Stimulated activated CD8-positive, alpha-beta memory T cell treated with anti-CD3 and anti-CD28 coated beads, Interleukin-4, amount 100 ng/mL, for 4 hours (primary cell): Measurements from ENCODE around the gene CRYBB3.
"Not testable (repeated sequence)": the region's sequence is repeated elsewhere in the genome, so short reads cannot be mapped to it uniquely, and the experiment has no call there.

Source experiments
- DNase-seq, 2 donors: peaks; one replicate each; pipeline ENCODE4 v3.0.0-alpha.2; 2020; ENCODE audit warnings: low read depth in 2 of 2, low spot score in 1 of 2

Gene CRYBB3

DNA sequence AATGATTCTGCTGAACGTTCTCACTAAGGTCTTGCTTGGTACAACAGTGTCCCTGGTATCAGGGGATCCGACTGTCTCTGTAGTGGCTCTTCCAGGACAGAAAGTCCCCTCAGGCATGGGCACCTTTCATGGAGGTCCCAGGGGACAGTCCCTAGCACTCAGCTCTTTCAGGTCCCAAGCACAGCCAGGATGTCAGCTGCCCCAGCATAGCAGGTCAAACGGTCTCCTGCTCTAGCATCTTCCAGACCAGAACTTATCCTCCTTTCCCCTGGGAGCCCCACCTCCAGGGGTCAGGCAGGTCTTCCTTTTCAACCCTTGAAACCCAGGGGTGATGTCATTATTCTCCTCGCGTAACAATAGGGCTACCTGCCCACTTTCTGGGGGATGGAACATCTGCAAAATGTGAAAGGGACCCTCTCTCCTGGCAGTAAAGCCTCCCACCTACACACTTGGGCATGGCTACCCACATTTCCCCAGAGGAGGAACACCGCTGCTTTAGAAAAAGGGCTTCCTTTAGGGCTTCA, 24.7 kb upstream of the CRYBB3 start:
- no peak for DNase-seq

DNA sequence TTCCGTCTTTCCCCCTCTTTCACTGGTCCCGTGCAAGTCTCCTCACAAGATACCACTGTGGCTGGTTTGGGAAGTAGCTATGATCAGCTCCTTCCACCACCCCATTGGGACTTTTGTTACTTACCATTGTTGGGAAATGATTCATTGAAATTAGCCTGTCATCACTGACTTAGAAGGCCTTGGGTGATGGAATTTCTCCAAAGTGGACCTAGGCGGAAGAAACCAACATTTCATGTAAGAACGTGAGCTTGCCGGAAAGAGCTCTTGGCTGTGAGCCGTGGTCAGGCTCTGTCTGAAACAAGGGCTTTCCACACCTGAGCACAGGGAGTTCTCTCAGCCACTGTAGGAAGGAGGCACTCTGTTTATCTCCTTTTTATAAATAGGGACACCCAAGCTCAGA, 23.5 kb upstream of the CRYBB3 start:
- DNase-seq, result no peak

DNA sequence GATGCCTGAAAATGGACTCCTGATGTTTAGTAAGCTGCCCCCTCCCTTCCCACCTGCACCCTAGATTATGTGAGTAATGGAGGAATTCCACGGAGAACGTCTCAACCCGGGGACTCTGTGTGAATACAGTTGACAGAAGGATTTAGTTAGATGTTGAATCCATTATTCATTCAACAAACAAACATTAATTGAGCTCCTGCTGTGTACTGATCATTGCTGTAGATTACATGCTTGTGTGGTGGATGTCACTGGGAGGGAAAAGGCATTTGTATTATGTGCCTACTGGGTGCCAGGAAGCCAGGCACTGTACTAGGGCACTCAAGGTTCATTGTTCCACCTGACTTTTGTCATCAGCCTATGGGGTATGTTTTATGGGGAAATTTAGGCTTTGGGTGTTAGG, 22.9 kb upstream of the CRYBB3 start:
- no peak for DNase-seq

DNA sequence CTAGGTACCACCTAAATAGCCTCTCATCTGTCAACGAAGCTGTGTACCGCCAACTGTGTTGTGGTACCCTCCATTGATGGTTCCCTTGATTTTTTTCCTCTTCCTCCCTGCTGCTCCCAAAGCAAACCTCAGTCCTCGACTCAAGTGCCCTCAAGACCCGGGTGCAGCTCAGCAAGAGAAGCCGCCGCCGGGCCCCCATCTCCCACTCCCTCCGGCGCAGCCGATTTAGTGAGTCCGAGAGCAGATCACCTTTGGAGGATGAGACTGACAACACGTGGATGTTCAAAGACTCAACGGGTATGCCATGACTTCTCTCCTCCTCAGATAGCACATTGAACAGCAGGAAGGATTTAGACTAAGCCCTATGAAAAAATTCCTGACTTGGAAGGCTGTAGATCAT, 22.4 kb upstream of the CRYBB3 start:
- no peak for DNase-seq

DNA sequence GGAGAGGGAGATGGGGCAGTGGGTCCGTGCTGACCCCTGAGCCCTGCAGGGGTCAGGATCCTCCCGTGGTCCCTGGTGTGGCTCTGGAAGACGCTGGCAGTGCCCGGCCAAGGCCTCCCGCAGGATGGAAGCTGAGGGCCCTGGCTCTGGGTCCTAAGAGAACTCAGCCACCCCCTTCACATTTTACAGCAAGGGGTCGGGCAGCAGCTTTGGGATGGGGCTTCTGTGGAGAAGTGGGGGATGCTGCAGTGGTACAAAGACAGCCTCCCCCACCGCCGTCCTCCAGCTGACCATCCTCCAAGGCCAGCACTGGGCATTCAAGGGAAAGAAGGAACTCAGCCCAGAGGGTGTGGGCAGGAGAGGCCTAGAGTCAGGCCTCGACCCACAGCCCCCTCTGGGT, 21.8 kb upstream of the CRYBB3 start:
- no peak for DNase-seq

DNA sequence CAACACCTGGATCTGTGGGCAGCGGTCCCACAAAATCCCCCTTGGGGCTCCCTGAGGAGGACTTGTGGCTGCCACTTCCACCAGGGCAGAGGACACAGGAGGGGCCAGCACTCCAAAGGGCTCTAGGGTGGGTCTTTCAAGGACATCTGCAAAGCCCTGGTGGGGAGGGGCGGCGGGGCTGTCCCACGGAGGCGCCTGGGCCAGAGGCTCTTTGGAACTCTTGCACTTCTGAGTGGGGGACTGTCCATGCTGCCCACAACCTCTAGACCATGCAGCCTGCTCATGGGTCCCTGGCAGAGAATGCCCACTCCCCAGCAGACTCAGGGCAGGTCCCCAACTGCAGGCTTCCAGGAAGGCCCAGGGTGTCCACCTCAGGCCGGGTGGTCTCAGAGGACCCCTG, 21.3 kb upstream of the CRYBB3 start:
- not testable (repeated sequence) for DNase-seq

DNA sequence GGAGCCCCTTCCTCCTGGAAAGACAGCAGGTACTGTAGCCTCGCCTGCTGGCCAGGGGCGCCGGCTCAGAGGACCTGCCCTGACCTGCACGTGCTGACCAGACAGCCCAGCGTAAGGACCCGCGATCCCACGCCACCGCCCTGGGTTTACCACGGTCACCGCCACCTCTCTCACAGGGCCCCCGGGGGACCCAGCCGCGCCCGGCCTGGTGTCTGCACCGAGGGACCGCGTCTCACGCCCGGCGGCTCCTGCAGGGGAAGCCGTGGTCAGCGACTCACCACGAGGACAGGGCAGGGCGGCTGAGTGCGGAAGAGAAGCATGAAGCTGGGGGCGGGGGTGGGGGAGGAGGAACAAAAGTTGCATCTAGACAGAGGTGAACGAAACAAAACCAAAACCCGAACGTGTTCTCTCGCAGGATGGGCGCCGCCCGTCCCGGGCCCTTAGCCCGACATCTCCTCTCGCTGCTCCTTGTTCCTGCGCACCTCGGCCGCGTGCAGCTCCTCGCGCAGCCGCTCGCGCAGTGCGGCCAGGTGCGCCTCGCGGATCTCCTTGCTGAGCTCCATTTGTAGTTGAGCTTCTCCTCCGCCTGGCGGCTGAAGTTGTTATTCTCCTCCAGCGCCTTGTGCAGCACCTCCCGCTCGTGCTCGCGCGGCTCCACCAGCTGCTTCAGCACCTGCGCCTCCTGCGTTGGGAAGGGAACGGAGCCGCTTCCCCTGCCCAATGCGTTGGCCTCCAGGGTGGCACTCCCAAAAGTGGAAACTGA, 20.6 kb upstream of the CRYBB3 start:
- not testable (repeated sequence) for DNase-seq

DNA sequence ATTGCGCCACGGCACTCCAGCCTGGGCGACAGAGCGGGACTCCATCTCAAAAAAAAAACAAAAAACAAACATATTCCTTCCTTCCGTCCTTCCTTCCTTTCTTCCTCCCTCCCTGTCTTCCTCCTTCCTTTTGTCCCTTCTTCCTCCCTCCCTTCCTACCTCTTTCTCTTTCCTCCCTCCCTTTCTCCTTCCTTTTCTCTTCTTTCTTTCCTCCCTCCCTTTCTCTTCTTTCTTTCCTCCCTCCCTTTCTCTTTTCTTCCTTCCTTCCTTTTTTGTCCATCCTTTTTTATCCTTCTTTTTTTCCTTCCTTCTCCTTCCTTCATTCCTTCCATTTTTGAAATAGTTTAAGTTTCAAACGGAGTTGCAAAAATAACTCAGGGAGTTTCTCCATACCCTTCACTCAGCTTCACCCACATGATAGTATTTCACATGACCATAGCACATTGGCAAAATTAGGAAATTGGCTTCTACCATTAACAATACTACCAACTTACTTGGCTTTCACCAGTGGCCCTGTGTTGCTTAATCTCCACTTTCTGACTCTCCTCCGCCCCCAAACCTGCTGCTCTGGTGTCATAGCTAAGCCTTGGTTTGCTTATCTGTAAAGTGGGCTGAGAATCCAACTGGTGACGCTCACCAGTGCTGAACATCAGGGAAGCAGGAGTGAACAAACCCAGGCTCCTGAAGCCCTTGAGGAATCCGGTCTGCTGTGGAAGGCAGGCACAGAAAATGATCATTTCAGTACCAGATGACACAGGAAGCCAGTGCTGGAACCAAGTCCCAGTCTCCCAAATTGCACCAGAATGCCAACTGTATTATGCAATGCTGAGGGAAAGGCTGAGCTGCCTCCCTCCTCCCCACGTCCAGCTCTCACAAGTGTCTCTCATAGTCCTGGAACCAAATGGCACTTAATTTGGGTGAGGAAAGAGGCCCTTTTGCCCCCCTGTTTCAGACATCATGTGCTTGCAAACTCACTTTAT, 17.2 kb upstream of the CRYBB3 start:
- DNase-seq, result no peak

DNA sequence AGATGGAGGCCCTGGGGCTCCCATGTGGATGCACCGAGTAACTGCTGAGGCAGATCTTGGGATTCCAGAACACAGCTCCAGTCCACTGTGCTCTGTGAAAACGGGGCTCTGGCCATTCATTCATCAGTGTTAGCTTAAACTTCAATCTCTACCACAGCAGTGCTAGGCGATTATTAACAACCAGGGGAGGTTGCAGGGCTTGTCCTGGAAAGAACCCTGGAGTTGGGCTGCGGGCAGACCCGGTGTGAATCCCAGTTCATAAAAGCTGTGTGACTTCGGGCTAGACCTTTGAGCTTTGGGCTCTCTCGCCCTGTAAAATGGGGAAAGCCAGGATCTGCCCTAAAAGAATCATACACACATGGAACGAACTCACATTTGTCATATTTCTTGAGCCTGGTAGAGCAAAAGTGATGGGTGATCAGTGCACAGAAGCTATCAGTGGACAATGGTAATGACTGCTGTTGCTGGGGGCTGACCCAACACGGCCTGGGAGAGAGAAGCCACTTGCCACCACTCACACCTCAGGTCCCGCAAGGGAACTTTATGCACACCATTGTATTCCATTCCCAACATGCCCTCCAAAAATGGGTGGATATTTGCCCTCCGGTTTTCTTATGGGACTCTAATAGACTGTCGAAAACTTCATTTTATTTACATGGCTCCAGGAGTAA, 15.6 kb upstream of the CRYBB3 start:
- DNase-seq, result no peak

DNA sequence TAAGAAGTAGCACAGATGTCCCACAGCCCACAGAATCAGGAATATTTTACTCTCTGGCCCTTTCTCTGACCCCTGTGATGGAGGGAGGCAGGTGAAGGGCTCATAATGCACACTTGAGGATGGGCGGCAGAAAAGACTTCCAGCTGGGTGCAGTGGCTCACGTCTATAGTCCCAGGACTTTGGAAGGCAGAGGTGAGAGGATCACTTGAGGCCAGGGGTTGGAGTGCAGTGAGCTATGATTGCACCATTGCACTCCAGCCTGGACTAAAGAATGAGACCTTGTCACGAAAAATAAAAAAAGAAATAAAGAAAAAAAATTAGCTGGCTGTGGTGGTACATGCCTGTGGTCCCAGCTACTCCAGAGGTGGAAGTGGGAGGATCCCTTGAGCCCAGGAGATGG, 13.5 kb upstream of the CRYBB3 start:
- no peak for DNase-seq

DNA sequence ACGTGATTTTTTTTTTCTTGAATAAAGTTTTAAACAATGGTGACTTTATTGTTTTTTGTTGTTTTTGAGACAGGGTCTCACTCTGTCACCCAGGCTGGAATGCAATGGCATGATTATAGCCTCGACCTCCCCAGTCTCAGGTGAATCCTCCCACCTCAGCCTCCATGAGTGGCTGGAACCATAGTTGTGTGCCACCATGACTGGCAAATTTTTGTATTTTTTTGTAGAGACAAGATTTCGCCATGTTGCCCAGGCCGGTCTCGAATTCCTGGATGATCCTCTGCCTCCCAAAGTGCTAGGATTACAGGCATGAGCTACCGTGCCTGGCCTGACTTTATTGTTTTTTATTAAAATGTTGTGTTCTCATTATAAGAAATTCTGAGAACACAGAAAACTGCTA, 12.2 kb upstream of the CRYBB3 start:
- DNase-seq, result no peak

DNA sequence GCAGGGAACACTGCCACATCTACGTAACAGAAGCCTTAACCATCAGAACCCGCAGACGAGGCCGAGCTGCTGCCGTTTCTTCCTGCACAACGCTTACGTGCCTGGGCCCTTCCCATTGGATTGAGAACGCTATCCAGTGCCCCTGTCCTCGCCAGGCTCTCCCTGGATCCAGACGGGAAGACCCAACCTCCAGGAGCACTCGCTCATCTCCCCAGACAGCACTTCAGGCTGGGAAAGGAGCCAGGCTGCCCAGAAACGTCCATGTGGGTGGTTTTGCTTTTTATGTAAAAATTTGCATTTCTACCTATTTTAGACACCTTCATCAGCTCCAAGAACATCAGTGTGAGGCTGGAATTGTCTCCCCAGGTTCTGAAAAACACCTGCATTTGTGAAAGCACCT, 7.3 kb upstream of the CRYBB3 start:
- no peak for DNase-seq

DNA sequence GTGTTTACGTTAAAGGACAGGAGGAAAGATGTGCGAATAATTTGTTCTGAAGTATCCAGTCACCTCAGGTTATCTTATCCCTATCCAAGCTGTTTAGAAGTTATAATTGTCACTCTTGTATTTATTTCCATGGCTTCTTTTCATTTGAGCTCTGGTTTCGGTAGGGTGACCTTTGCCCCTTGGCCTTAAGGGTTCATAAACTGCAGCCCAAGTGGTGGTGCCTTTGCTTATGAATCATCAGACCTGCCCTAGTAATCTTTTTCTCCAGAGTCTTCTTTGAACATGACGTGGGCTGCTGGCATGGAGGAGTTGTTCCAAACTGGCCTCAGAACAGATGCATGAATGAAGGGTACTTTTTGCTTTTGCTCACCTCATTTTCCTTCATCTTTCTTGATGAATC, 6.5 kb upstream of the CRYBB3 start:
- no peak for DNase-seq

DNA sequence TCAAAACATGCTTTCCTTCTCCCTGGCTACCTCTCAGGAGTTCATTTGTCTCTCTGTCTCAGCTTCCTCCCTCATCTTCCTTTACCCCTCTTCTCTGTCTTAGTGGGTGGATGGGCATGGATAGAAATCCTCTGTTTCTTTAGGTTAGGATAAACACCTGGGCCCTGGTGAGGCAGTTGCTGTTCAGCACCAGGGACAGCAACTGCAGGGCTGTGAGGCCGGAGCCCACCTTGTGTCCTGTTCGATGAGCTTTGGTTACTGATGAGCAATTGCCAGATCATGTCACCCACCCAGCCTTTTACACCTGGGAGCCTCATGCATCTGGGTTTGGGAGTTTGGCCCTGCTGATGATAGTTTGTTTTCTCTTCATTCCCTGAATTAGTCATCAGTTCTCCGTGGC, 6.1 kb upstream of the CRYBB3 start:
- no peak for DNase-seq

DNA sequence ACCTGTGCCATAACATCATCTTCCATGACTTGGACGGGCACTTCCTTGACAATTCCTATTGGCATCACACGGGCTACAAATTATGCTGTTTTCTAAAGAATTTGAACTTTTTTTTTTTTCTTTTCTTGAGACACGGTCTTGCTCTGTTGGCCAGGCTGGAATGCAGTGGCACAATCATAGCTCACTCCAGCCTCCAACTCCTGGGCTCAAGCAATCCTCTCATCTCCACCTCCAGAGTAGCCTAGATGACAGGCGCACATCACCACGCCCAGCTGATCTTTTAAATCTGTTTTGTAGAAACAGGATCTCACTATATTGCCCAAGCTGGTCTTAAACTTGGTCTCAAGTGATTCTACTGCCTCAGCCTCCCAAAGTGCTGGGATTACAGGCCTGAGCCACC, 3.3 kb upstream of the CRYBB3 start:
- no peak for DNase-seq

DNA sequence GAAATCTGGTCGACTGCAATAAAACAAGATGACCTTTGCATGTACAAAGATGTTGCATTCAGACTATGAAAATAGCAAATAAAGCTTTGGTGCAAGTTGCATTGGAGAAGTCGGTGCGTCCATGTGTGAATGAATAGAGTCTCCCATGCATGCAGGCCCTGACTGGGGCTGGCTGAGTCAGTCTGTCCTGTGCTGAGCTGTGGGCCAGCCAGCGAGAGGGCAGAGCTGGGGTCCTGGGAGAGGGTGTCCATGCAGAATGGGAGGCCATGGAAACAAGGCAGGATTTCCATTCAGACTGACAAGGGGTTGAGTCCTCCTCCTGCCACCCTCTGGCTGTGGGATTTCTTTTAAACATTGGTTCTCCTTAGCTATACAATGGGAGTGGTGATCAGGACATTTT, 2.3 kb upstream of the CRYBB3 start:
- DNase-seq, result no peak

DNA sequence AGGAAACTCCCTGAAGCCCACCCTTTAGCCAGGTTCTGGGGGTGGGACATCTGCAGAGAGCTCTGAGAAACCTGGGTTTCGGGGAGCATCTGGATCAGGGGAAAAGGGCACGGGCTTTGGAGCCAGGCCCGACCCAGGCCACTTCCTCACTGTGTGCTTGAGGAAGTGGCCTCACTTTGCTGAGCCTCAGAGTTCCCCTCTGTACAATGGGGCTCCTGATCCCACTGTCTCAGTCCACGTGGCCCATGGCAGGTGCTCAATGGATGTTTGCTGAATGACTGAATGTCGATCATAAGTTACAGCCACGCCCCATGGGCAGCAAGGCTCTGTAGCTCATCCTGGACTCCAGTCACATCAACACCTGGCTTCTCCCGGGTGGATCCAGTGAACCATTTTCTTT, 1.3 kb downstream of the CRYBB3 start:
- DNase-seq, result no peak

DNA sequence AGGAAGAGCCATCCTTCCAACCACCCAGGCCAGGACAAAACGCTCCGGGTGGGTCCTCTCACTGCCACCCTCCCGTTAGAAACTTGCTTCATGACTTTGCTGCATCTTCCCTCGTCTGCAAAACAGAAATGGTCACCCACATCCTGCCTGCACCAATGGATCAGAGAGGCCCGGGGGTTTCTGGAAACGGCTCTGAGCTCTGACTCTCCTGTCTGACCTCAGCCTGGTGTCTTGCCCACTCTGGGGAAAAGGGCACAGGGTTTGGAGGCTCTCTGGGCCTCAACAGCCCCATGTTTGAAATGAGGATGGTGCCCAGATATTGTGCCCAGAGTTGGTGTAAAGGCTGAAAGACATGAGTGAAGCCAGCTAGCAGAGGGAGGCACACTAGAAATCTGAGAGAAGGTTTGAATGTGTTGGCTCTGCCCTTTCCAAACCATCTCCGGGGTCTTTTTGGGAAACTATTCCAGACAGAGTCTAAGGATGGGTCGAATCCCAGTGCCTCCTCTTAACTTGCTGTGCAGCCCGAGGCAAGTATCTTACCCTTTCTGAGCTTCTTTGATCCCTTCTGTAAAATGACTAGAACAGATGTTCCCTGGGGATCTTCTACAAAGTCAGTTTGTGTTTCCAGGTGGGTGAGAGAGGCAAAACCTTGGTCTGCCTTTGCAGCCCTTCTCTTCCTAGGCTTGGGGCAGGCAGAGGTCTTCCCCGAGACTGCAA, 2.1 kb downstream of the CRYBB3 start:
- DNase-seq, result no peak

DNA sequence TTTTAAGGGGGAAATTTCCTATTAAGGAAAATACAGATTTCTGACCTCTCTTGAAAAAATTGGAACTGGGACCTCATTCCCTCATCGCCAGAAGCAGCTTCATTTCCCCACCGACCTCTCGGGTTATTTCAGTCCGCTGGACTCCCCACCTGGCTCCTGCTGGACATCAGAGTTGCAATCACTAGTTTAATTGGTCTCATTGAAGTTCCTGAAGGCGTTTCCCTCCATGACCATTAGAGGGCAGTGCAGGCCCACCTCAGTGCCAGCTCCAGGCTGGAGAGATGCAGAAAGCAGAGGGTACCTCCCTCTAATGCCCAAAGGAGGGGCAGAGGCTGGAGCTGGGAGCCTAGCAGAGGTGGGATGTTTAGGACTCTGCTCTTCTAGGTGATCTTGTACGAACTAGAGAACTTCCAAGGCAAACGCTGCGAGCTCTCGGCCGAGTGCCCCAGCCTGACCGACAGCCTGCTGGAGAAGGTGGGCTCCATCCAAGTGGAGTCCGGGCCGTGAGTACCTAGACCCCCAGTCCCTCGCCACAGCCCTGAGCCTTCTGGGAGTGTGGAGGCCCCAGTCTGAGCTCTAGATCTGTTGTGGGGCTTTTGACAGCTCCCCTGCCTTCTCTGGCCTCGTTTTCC, 2.7 kb downstream of the CRYBB3 start:
- no peak for DNase-seq

DNA sequence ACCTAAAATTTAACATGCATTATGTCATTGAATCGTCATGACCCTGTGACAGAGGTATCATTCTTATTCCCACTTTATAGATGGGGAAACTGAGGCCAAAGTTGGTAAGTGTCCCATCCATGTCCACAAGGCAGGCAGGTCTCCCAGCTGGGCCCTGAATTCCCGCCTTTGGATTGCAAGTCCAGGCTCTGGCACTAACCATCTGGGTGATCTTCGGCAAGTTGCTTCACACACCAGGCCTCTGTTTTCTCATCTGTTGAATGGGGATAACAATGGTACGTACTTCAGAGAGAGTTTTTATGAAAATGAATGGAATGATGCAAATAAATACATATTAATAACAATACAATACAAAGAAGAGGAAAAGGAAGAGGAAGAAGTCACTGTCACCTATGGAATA, 3.4 kb downstream of the CRYBB3 start:
- no peak for DNase-seq
